Islet precursor cell (in vitro differentiated cells): ENCODE results near the gene ARHGAP19.

Experiments
- DNase-seq: peaks from one replicate; pipeline ENCODE4 v3.0.0-alpha.2; 2018

The ARHGAP19 gene

GRCh38 chr10:97228130-97228774, 64.2 kb downstream of the ARHGAP19 start:
- no peak for DNase-seq

DNA sequence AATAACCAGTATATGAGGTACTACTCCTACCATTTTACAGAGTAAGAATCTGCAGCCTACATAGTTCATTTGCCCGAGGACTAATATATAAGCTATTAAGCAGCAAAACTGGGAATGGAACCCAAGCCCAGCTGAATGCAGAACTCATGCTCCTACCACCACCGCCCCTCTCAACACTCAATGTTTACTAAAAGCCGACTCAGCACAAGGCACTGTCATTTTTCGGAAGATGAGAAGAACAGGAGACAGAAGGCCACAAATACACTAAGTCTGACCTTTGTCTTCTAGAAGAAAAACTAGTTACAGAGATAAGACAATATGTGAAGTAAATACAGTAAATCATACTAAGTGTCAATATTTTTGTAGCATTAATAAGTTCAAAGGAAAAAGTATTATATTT, 66.0 kb downstream of the ARHGAP19 start:
- DNase-seq, result no peak

- no peak for DNase-seq
These were observed 67.7 kb downstream of the ARHGAP19 start for GRCh38 chr10:97224483-97225435.

DNA sequence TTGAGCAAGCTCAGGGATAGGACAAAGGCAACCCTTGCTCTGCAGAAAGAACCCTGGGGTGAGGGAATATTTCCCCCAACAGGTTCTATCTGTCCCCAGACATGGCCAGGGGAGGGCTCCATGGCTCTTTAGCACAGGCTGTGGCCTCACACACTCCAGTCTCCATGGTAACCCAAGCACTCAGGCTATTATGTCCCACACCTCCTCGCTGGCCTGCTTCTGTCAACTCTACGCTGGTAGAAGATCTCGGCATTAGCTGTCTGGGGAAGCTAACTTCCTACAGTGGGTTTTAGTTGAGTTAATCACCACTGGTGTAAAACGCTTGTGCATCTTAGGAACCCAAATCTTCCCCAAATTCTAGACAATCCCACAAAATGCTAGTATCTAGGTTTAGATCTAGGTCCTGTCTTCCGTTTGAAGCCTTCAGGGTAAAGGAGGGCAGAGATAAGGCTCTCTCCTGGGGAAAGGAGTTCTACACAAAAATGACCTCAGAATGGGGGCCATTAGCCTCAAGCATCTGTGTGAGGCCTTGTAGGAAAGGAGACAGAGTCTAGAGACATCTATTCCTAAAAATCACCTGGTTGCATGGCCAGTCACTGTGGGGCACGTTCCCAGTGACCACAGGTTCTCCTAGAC, 70.0 kb downstream of the ARHGAP19 start:
- peak; percentile 90 for DNase-seq

DNA sequence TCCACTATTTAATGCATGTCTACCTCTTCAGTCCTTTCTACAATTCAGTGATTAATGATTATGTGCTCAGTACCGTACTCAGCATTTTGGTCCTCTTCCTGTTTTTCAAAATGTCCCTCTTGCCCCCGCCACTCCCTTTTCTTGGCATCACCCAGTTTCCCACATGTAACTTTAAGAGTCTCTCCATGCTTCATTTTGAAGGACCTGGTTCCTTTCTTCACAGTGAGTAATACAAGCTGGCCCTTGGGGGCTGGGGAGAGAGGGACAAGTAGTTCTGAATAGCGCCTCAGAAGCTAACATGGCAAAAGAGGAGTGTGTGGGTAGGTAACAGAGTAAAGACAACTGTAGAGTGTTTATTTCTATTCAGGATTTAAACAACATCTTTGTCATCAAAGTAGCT, 72.1 kb downstream of the ARHGAP19 start:
- DNase-seq, result no peak

- DNase-seq, result no peak
These were observed 75.1 kb downstream of the ARHGAP19 start for GRCh38 chr10:97217299-97217698.

DNA sequence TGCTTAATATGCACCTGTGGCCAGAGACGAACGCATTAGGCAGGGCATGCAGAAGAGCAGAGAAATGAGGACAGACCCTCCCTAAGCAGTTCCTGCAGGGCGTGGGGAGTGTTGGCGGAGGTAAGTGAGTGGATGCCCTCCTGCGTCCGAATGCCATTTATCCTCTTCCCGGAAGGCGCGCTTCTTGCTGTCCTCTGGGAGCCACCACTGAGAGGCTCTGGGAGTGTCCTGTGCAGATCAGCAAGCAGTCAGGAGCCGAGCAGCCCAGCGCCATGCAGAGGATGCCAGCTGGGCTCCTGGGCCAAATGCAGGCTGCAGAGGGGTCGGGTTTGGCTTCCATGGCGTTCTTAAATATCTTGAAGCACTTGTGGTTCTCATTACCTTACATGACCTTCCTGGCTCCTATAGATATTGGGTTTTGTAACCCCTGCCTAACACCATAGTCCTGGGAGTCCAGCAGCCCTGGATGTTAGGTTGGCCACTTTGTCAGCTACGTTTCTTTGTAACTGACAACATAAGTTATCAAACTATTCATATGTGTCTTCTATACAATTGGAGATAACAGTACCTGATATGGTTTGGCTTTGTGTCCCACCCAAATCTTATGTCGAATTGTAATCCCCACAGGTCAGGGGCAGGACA, 76.7 kb downstream of the ARHGAP19 start:
- no peak for DNase-seq

GRCh38 chr10:97213431-97213830, 79.0 kb downstream of the ARHGAP19 start:
- DNase-seq, result no peak

- DNase-seq, result no peak
These were observed 81.2 kb downstream of the ARHGAP19 start for GRCh38 chr10:97211229-97211628.

DNA sequence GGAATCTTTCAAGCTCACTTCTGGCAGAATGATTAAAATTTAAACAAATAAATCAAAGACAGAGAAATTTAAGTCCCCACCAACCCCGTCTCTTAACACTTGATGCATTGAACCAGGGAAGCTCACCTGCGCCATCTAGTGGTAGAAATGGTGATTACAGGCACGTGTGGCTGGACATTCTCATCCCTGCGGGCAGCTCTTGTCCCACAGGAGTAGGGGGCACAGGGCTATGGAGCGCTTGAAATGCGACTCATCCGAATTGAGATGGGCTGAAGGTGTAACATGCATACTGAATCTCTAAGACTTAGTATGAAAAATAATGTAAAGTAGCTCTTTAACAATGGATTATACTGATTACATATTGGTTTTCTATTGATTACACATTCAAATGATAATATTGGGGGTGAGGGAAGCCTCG, 81.9 kb downstream of the ARHGAP19 start:
- DNase-seq, result peak; percentile 78

DNA sequence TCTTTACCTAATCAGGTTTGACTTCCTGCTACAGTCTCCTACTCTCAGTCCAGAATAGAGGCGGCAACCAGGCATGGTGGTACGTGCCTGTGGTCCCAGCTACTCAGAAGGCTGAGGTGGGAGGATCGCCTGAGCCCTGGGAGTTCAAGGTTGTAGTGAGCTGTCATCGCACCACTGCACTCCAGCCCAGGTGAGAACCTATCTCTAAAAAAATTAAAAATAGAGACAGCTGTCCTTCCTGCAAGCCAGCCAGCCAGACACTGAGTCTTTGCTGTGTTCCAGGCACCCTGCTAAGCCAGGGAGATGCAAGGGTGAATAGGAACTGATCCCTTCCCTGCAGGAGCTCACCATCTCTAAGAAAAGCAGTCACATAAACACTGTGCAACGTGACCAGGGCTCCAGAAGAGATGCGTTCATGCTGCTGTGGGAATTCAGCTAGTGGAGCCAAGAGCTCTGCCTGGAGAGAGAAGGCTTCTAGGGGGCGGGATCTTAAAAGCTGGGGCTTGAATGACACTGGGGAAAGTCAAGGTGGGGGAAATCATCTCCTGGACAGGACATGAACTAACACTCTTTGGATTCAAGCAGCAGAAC, 84.6 kb downstream of the ARHGAP19 start:
- no peak for DNase-seq

DNA sequence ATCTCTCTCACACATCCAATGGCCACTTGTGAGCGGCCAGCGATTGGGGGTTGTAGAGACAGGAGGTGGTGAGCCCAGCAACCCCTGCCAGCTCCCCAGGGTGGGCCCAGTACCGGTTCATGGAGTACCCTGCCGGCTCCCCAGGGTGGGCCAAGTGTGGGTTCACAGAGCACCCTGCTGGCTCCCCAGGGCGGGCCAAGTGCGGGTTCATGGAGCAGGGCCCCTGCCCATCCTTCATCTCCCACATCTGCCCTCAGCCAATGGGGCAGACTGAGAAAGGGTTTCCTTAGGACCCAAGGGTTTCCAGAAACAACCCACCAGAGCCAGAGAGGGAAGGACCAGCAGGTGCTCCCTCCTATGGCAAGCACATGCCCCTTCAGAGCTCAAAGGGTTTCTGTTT, 85.3 kb downstream of the ARHGAP19 start:
- no peak for DNase-seq

- DNase-seq, result peak; percentile 47
These were observed 87.4 kb downstream of the ARHGAP19 start for GRCh38 chr10:97204826-97205679.

DNA sequence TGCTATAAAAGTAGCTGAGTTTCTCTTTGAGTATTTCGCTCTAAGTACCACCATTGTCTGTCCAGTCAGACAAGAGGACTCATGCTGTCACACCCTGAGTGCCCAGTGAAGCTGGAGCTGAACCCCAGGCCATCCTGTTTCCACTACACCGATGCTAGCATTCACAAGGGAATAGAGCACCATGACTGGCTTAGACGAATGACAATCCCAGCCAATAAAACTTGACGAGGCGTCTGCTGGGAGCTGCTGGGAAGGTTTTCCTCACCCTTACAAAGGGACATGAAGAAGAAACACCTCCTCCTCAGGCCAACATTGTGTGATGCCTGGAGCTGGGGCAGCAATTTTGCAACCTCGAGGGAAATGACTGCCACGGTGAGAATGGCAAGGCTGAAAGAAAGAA, 89.2 kb downstream of the ARHGAP19 start:
- peak; percentile 5 for DNase-seq

GRCh38 chr10:97200616-97201015, 91.8 kb downstream of the ARHGAP19 start:
- no peak for DNase-seq

- no peak for DNase-seq
These were observed 93.3 kb downstream of the ARHGAP19 start for GRCh38 chr10:97199152-97199551.

- DNase-seq, result no peak
These were observed 95.4 kb downstream of the ARHGAP19 start for GRCh38 chr10:97197030-97197500.

- peak; percentile 83 for DNase-seq
These were observed 96.0 kb downstream of the ARHGAP19 start for GRCh38 chr10:97196223-97197029.

GRCh38 chr10:97195706-97196222, 96.7 kb downstream of the ARHGAP19 start:
- DNase-seq, result no peak

DNA sequence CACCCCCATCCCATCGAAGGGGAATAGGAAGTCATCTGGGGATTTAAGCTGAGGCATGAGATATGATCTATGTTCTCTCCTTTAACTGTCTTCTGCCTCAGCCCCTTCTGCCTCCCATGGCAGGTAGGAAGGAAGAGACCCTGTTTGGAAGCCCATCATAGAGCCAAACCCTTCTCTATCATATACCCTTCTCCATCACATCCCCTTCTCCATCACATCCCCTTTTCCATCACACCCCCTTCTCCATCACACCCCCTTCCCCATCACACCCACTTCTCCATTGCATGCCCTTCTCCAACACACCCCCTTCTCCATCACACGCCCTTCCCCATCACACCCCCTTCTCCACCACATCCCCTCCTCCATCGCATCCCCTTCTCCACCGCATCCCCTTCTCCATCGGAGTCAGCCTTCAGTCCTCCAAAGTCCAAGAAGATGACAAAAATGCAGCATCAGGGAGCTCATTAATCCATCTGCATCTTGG, 99.4 kb downstream of the ARHGAP19 start:
- no peak for DNase-seq
